ENCODE measurements around the gene ARPC2.
A peak's percentile ranks its signal among the peaks of the same experiment; 100 is the strongest.

DNA sequence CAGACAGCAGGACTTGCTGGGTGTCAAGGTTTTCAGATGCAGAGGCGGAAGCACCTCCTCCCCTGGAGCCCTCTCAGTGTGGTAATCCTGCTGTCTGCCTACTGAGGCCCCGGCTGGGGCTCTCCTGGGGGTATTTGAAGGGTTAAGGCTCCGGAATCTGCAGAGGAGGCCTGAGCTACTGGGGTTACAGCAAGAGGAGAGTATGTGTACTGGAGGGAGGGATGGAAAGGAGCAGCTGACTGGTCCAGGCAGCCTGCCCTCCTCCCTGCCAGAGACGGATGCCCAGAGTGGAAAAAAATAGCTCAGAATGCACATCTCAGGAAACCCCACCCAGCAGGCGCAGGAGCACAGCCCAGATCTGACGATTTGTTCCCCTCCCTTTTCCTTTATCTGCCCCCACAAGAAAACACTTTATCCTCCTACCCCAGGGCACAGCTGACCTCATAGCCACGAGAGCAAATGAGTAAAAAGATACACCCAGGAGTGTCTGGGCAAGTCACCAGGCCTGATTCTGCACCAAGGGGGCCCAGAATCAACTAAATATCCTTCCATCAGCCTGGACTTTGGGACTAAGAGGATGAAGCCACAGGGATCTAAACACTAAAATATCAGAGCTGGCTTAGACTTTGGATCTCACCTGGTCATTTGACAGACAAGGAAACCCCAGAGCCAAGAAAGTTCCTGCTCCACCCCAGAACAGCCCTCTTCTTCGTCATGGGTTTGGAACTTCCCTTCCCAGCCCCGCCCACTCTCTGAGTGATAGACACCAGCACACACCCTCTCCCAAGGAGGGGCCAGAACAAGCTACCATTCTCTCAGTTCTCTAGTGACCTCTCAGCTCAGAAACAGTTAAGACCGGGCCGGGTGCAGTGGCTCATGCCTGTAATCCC, 69.8 kb downstream of the ARPC2 start:
- TF ChIP-seq, protein P1, sequence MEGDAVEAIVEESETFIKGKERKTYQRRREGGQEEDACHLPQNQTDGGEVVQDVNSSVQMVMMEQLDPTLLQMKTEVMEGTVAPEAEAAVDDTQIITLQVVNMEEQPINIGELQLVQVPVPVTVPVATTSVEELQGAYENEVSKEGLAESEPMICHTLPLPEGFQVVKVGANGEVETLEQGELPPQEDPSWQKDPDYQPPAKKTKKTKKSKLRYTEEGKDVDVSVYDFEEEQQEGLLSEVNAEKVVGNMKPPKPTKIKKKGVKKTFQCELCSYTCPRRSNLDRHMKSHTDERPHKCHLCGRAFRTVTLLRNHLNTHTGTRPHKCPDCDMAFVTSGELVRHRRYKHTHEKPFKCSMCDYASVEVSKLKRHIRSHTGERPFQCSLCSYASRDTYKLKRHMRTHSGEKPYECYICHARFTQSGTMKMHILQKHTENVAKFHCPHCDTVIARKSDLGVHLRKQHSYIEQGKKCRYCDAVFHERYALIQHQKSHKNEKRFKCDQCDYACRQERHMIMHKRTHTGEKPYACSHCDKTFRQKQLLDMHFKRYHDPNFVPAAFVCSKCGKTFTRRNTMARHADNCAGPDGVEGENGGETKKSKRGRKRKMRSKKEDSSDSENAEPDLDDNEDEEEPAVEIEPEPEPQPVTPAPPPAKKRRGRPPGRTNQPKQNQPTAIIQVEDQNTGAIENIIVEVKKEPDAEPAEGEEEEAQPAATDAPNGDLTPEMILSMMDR (IDR thresholded peaks at IDR 0.05): no peak
- TF ChIP-seq POLR2A (IDR thresholded peaks at IDR 0.05): peak; percentile 7 to 25

All from gastroesophageal sphincter (tissue), 3 donors.